ENCODE data around the gene TBXAS1.

TBXAS1 gene

DNA sequence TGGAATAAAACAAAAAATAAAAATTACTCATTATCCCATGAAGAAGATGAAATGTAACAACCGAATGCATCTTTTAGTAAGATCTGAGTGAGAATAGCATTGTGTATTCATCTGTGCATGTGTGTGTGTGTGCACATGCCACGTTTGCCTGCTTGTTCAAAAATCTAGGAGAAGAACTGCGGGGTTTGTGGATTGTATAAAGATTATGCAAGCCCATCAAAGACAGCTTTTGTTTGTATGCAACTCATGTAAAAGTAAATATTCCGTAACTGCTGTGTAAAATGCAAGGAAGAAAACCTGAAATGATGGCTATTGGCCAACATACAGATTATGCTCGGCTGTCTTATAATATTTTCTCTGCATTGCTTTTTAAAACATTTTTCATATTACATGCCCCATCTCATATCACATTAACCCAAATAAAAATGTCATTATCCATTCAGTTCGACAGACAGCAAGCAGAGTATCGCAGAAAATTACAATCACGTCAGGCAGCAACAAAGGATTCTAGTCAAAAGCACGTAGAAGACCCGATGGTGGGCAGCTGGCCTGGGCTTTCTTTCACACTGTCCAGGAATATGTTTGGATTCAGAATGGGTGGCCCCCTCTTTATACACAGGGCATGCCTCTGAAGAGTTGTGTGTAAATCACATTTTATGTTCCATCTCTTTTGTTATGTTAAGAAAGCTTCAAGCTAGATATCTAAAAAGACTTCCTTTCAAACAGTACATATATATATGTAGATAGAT is 119.7 kb downstream of the TBXAS1 start:
- DNase-seq (ENCODE audit: low spot score): no peak

DNA sequence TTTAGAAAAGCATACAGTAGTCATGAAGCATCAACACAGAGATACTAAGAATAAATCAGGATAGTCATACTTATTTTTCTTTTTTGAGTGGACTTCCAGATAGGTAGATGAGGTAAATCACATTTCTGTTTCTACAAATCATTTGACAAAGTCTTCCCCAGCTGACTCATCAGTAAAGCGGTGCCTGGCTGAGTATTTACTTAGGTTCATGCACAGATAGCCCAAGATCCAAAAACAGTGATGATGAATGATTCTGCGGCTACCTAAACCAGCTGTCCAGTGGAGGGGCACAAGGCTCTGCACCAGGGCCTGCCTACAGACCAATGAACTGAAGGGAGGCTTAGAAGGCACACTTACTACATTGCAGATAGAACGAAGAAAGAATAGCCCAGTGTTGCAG is 120.6 kb downstream of the TBXAS1 start:
- no peak for DNase-seq (ENCODE audit: low spot score)

DNA sequence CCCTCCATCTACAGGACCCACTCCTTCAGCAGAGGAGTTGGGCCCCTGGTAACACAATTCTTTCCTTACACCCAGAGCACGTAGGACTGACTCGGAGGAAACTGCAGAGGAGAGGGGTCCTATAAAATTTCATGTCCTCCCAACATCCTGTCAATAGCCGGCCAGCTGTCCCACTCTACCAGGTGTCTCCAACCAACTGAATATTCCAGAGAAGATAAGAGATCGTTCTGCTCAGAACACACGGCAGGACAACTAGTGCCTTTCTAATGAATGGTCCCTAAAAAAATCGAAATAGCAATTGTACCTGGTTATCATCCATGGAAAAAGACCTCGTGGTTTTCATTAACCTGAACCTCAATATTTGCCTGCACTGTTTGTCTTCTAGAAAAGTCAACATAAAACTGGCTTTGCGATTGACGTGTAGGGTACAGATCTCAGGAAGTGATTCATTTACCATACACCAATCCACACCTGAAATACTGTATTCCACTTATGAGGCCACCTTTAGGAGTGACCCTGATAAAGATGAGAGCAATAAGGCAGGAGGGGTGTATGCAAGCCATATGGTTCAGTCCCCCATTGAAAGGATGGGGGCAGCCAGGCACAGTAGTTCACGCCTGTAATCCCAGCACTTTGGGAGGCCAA is 121.9 kb downstream of the TBXAS1 start:
- no peak for DNase-seq (ENCODE audit: low spot score)

GRCh38 chr7:139953229-139953628 is 124.2 kb downstream of the TBXAS1 start:
- no peak for DNase-seq (ENCODE audit: low spot score)

- no peak for DNase-seq (ENCODE audit: low spot score)
Measured at GRCh38 chr7:139955109-139955820, 126.2 kb downstream of the TBXAS1 start.

DNA sequence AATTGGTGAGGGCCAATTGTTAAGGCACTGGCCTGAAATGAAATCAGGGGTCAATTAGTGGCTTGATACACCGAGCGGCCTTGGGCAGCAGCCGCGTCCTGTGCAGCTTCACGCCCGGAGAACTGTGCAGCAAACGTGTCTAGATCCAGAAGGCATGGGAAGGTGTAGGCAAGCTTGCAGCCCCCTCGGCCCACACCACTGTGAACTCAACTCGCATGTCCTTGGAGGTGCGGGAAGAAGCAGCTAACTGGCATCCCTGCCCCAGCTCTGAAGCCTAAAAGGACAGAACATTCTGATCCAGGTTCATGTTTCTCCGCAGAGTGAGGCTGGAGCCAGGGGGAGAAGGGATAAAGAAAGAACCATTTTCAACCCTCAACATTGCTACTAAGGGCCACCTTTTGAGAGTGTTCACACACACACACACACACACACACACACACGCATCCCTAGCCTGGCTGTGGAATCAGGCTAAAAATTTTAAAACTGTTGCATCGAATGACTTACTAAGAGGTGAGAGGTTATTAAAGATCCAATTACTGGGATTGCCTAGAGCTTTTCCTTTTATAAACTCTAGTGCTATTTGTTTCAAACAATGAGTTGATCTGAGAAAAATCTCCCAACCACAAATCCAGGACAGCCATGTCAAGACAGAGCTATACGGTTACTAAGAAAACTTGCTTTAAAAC is 129.7 kb downstream of the TBXAS1 start:
- no peak for DNase-seq (ENCODE audit: low spot score)

- no peak for DNase-seq (ENCODE audit: low spot score)
Measured at GRCh38 chr7:139959285-139959628, 130.2 kb downstream of the TBXAS1 start.

GRCh38 chr7:139959718-139960117 is 130.7 kb downstream of the TBXAS1 start:
- no peak for DNase-seq (ENCODE audit: low spot score)

DNA sequence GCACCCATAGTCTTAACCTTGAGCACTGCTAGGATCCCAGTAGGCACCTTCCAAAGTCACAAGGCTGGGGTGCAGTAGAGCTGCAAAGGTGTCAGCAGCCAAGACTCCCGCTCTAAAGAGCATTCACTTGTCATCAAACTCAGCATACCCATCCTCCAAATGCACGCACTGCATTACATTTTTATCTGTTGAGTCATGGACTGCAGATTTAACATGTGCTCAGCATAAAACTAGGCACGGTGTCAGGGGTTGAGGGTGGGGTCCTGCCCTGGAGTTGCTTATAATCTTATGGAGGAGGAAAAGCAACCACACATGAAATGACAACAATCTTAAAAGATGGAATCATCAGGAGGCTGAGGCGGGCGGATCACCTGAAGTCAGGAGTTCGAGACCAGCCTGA is 131.1 kb downstream of the TBXAS1 start:
- no peak for DNase-seq (ENCODE audit: low spot score)

- DNase-seq (ENCODE audit: low spot score): no peak
Measured at GRCh38 chr7:139965942-139966628, 137.0 kb downstream of the TBXAS1 start.

DNA sequence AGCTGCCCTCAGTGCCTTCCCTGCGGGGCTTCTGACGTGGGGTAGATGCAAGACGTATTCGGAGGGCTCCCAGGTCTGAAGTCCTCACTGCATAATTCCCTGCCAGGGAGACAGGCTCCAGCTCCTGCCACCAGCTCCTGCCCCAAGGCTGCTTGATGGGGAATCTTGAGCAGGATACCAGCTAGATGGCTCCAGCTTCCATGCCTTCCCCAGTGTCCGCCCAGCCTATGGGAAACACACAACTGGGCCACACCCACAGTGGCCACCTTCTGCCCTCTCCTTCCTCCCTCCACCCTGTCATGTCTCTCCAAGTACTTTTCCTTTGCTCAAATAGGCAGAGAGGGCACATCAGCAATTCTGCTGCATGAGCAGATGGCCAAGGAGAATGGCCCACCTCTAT is 137.9 kb downstream of the TBXAS1 start:
- DNase-seq (ENCODE audit: low spot score): no peak

DNA sequence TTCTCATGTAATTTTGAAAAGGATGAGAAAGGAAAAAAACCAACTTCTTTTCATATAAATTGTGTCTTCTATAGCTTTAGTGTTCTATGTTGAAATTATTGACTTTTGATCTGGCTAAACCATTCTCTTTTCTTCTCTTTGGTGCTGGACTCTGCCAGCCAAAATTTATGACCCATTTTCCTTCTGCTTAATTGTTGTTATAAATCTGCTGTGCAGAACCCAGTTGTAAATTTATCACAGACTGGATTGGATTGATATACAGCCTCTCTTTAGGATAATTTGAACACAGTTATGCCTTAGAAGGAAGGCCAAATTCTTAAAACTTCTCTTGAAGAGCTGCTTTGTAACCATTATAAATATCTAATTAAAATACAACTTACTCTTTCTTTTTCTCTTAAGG is 139.9 kb downstream of the TBXAS1 start:
- DNase-seq (ENCODE audit: low spot score): no peak

DNA sequence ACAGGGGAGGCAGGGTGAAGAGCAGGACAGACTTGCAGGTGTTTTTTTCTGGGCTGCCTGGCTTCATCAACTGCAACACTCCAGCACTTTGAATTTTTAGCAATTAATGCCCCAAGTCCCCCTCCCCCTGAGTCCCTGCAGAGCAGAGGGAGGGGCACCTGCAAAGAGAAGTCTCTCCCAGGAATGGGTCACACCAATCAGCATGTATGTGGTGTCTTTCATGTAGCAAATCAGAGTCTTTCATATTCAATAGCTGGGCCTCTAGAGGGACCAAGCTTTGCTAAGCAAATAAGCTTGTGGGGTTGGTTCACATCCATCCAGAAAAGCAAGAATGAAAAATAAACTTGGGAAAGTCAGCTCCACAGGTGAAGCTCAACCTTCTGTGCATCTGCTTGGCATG is 143.0 kb downstream of the TBXAS1 start:
- DNase-seq (ENCODE audit: low spot score): no peak

GRCh38 chr7:139973101-139974050 is 144.3 kb downstream of the TBXAS1 start:
- DNase-seq (ENCODE audit: low spot score): no peak

GRCh38 chr7:139974179-139974811 is 145.2 kb downstream of the TBXAS1 start:
- DNase-seq (ENCODE audit: low spot score): no peak

DNA sequence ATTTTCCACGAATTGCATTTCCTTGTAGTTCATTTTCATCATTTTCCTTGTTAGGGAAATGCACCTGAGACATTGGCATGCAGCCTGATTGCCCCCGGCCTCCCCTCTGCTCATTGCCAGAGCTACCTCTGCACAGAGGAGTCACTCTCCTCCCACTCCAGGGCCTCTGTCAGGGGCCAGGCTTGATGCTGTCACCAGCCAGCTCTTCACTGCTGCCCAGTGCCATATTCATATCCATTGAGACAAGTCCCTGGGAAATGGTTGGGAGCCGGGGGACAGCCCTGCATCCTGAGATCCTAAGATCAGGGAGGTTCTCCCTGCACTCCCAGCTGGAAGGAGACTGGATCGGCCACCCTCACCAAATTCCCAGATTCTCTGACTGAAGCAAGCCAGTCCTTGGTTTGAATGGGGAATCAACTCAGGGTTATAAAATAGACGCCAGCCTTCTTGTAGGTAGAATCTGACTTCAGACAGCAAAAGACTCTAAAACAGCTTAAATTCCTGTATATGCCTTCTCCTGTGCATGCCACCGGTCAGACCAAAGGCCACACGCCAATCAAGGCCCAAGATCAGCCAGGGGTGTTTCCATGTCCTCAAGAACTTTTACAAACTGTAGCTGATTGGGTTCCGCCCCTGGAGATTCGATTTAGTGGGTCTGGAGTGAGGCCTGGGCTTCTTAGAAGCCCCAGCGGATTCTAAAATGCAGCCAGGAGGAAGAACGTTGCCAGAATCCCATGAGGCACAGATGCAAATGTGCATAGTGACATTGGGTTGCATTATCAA is 147.2 kb downstream of the TBXAS1 start:
- DNase-seq (ENCODE audit: low spot score): no peak

- no peak for DNase-seq (ENCODE audit: low spot score)
Measured at GRCh38 chr7:139976838-139977656, 148.0 kb downstream of the TBXAS1 start.

- no peak for DNase-seq (ENCODE audit: low spot score)
Measured at GRCh38 chr7:139981511-139981895, 152.4 kb downstream of the TBXAS1 start.

All from activated CD4-positive, alpha-beta T cell treated with anti-CD3 and anti-CD28 coated beads, Interleukin-2, Interleukin-4, amounts not matched to agents 100 ng/mL and 50 ng/mL, durations not matched to agents 16 hours and 8 hours (primary cell).